HUES6 (cell line): ENCODE measurements around the gene COL3A1.

Experiments
- H3K27ac ChIP-seq: 2 replicates; pipeline ENCODE4 v1.7.0; 2013; ENCODE audit warnings: low read depth, mild to moderate bottlenecking, low read length, inconsistent platforms
- H3K27me3 ChIP-seq: 2 replicates; pipeline ENCODE4 v1.6.1; 2013; ENCODE audit warnings: low read length; ENCODE audit not compliant: control insufficient read depth, insufficient read depth
- H3K36me3 ChIP-seq: 2 replicates; pipeline ENCODE4 v1.6.1; 2013; ENCODE audit warnings: low read length; ENCODE audit not compliant: control insufficient read depth, insufficient read depth
- H3K4me1 ChIP-seq: 2 replicates; pipeline ENCODE4 v1.6.1; 2013; ENCODE audit warnings: low read length; ENCODE audit not compliant: control insufficient read depth, insufficient read depth
- H3K4me3 ChIP-seq: 2 replicates; pipeline ENCODE4 v1.5.1; 2013; ENCODE audit warnings: low read depth, low read length
- H3K9ac ChIP-seq: one replicate; pipeline ENCODE4 v1.6.1; 2013; ENCODE audit warnings: mild to moderate bottlenecking, low read length
- H3K9me3 ChIP-seq: 2 replicates; pipeline ENCODE4 v1.6.1; 2013; ENCODE audit warnings: low read depth, low read length; ENCODE audit not compliant: control insufficient read depth, insufficient read depth

The COL3A1 gene

DNA sequence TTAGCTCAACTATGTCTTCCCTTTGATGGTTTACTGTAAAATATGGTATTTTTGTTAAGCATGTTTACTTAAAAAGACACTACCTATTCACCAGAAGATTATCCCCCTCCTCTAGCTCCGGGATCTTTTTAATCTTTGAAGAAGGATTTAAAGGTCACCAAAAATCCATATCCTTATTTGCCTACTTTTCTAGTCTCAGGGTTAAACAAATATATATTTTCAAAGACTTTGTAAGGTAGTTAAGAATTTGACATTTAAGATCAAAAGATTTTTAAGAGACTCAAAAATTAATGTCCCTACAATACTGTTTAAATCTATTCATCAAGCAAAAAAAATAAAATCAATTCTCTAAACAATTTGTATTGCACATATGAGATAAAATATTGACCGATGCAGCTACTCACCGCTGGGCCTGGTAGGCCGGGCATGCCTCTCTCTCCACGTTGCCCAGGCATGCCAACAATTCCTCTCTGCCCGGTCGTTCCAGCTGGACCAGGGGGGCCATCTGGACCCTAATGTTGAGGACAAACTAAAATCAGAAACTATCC is 76.1 kb downstream of the COL3A1 start:
- Histone ChIP-seq H3K4me3 (no peak overlapping the region), H3K36me3 (peaks cover 32% of the 10 kb centered on the region), H3K4me1 (no peaks in the 10 kb centered on the region), H3K9me3 (no peaks in the 10 kb centered on the region), H3K27me3 (no peaks in the 10 kb centered on the region), H3K27ac (no peak overlapping the region), H3K9ac (no peak overlapping the region)

DNA sequence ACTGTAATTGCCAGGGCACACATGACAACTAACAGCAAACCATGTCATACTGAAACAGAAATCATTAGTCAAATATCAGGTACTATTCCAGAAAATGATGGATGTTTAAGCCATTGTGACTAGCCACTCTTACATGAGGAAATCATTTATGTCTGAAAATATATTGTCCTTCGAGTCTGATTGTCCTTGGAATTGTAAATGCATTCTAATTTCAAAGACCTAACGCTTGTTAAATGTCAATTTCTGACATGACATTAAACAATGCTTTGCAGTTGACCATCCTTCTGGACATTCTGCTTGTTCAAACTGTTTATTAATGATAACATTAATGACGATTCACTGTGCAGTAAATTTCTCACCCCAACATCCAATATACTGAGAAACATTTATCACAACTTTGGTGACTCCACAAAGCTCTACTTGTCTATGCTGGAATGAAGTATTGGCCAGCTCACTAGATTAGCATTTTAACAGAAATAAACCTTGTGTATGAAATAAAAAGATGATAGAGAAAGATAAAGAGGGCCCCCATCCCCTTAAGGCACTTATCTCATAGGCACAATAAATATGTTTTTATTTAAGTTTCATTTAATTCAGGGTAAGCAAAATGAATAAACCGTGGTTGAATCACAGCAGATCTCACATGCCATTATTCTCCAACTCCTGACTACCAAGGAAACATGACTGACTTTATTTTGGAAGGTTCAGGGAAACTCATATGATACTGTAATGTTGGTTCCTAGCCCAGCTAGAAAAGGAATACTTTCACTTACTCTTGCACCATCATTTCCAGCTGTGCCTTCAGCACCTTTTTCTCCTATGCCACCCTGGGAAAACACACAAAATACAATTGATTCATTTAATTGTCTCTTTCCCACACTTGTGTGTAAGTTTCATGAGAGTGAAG is 82.3 kb downstream of the COL3A1 start:
- Histone ChIP-seq H3K27ac (no peak overlapping the region), H3K4me1 (no peaks in the 10 kb centered on the region), H3K27me3 (no peaks in the 10 kb centered on the region), H3K9me3 (no peaks in the 10 kb centered on the region), H3K4me3 (no peak overlapping the region), H3K9ac (no peak overlapping the region), H3K36me3 (peaks cover 27% of the 10 kb centered on the region; the same call in 1 of the 2 replicates)

GRCh38 chr2:189057316-189057715 is 83.1 kb downstream of the COL3A1 start:
- Histone ChIP-seq H3K27me3 (no peaks in the 10 kb centered on the region), H3K27ac (no peak overlapping the region), H3K4me1 (no peaks in the 10 kb centered on the region), H3K9me3 (no peaks in the 10 kb centered on the region), H3K4me3 (no peak overlapping the region), H3K36me3 (peaks cover 25% of the 10 kb centered on the region; the same call in 1 of the 2 replicates), H3K9ac (no peak overlapping the region)

DNA sequence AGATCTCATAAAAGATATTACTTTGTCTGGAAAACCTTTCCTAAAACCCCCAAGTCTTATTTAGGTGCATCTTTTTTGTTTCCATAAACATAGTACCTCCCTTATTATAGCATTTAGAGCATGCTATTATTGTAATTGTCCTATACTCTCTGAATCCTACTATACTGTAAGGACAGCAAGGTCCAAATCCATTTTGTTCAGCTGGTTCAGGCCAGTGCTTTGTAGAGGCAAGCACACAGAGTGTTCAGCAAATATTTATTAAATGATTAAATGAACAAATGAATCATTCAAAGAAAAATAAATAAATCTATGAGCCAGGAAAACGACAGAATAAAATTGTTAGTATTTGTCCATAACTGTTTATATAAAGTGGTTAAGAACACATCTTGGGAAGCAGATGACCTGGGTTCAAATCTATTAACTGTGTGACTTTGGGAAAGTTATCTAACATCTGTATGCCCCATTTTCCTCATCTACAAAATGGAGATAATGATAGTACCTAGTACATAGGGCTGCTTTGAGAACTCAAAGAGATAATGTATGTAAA is 86.0 kb downstream of the COL3A1 start:
- H3K27ac ChIP-seq: no peak overlapping the region
- H3K27me3 ChIP-seq: no peaks in the 10 kb centered on the region
- H3K9ac ChIP-seq: no peak overlapping the region
- peaks cover 31% of the 10 kb centered on the region; the same call in 1 of the 2 replicates for H3K36me3 ChIP-seq
- H3K4me1 ChIP-seq: no peaks in the 10 kb centered on the region
- no peaks in the 10 kb centered on the region for H3K9me3 ChIP-seq
- H3K4me3 ChIP-seq: no peak overlapping the region
